H9 (cell line): Measurements from ENCODE around the gene IGFL4. TPM values are rescaled to one million over a fixed set of nuclear protein-coding genes. Genes with fewer than 3 reads are reported as not detected.

Experiments used
- DNase-seq: peaks from one replicate; pipeline ENCODE4 v3.0.0-alpha.2; 2017
- H2AFZ ChIP-seq: one replicate; pipeline ENCODE4 v1.6.1; 2013; ENCODE audit warnings: mild to moderate bottlenecking, low read length, control low read depth, moderate library complexity
- H2AK5ac ChIP-seq: 2 replicates; pipeline ENCODE4 v1.6.1; 2013; ENCODE audit warnings: low read length, control low read depth, mixed read lengths; ENCODE audit not compliant: insufficient read length
- H2BK120ac ChIP-seq: one replicate; pipeline ENCODE4 v1.6.1; 2013; ENCODE audit warnings: low read depth, mild to moderate bottlenecking, low read length, control low read depth, inconsistent platforms; ENCODE audit not compliant: poor library complexity, severe bottlenecking
- H2BK12ac ChIP-seq: 2 replicates; pipeline ENCODE4 v1.6.1; 2013; ENCODE audit warnings: low read length, control low read depth, mixed read lengths, low read depth; ENCODE audit not compliant: insufficient read length
- H2BK15ac ChIP-seq: 2 replicates; pipeline ENCODE4 v1.6.1; 2013; ENCODE audit warnings: low read depth, low read length, control low read depth
- H2BK20ac ChIP-seq: one replicate; pipeline ENCODE4 v1.6.1; 2013; ENCODE audit warnings: low read depth, mild to moderate bottlenecking, low read length, control low read depth, inconsistent platforms; ENCODE audit not compliant: poor library complexity, severe bottlenecking
- H2BK5ac ChIP-seq: 2 replicates; pipeline ENCODE4 v1.6.1; 2013; ENCODE audit warnings: low read length, control low read depth, mixed read lengths; ENCODE audit not compliant: insufficient read length
- H3K14ac ChIP-seq: 2 replicates; pipeline ENCODE4 v1.6.1; 2013; ENCODE audit warnings: low read length, control low read depth; ENCODE audit not compliant: insufficient read depth
- H3K18ac ChIP-seq: 2 replicates; pipeline ENCODE4 v1.6.1; 2013; ENCODE audit warnings: low read depth, mild to moderate bottlenecking, mixed read lengths, low read length, control low read depth; ENCODE audit not compliant: insufficient read length
- H3K23ac ChIP-seq: 2 replicates; pipeline ENCODE4 v1.6.1; 2013; ENCODE audit warnings: low read length, control low read depth, mixed read lengths, low read depth; ENCODE audit not compliant: insufficient read length
- H3K23me2 ChIP-seq: 2 replicates; pipeline ENCODE4 v1.6.1; 2013; ENCODE audit warnings: low read depth, mild to moderate bottlenecking, mixed read lengths, low read length, control low read depth; ENCODE audit not compliant: insufficient read length, poor library complexity, severe bottlenecking
- H3K27ac ChIP-seq: 2 replicates; pipeline ENCODE4 v1.5.1; 2013; ENCODE audit warnings: low read length, control low read depth, mixed read lengths, low read depth; ENCODE audit not compliant: insufficient read length
- H3K27me3 ChIP-seq: 2 replicates; pipeline ENCODE4 v1.6.1; 2013; ENCODE audit warnings: low read length, control low read depth, inconsistent platforms; ENCODE audit not compliant: insufficient read depth
- H3K4ac ChIP-seq: 2 replicates; pipeline ENCODE4 v1.6.1; 2013; ENCODE audit warnings: low read depth, mild to moderate bottlenecking, control low read depth, inconsistent platforms, low read length, moderate library complexity
- H3K4me1 ChIP-seq: 2 replicates; pipeline ENCODE4 v1.6.1; 2013; ENCODE audit warnings: low read length, control low read depth, inconsistent platforms; ENCODE audit not compliant: insufficient read depth
- H3K4me2 ChIP-seq: 2 replicates; pipeline ENCODE4 v1.6.1; 2013; ENCODE audit warnings: low read length, control low read depth, mixed read lengths; ENCODE audit not compliant: insufficient read length, insufficient read depth
- H3K56ac ChIP-seq: 2 replicates; pipeline ENCODE4 v1.6.1; 2013; ENCODE audit warnings: low read depth, mild to moderate bottlenecking, mixed read lengths, low read length, control low read depth; ENCODE audit not compliant: insufficient read length
- H3K79me1 ChIP-seq: 2 replicates; pipeline ENCODE4 v1.6.1; 2013; ENCODE audit warnings: low read depth, mild to moderate bottlenecking, moderate library complexity, low read length, control low read depth, inconsistent platforms; ENCODE audit not compliant: insufficient read depth, poor library complexity, severe bottlenecking
- H3K79me2 ChIP-seq: 2 replicates; pipeline ENCODE4 v1.6.1; 2013; ENCODE audit warnings: low read length, control low read depth, inconsistent platforms; ENCODE audit not compliant: insufficient read depth
- H3K9ac ChIP-seq: 2 replicates; pipeline ENCODE4 v1.6.1; 2013; ENCODE audit warnings: low read length, control low read depth, mixed read lengths; ENCODE audit not compliant: insufficient read length; ENCODE audit errors: extremely low read depth
- H3K9me3 ChIP-seq: one replicate; pipeline ENCODE4 v1.6.1; 2013; ENCODE audit warnings: low read depth, low read length, inconsistent platforms; ENCODE audit not compliant: control insufficient read depth
- H3T11ph ChIP-seq: one replicate; pipeline ENCODE4 v1.6.1; 2013; ENCODE audit warnings: mild to moderate bottlenecking, low read length, control low read depth, inconsistent platforms
- H4K20me1 ChIP-seq: one replicate; pipeline ENCODE4 v1.6.1; 2013; ENCODE audit not compliant: control insufficient read depth, insufficient read length, insufficient read depth
- H4K5ac ChIP-seq: 2 replicates; pipeline ENCODE4 v1.6.1; 2013; ENCODE audit warnings: low read depth, mild to moderate bottlenecking, mixed read lengths, low read length, control low read depth; ENCODE audit not compliant: insufficient read length
- H4K8ac ChIP-seq: replicated peaks from 2 replicates; pipeline ENCODE4 v1.6.1; 2013; ENCODE audit warnings: low read length, control low read depth, mixed read lengths, low read depth; ENCODE audit not compliant: insufficient read length
- H4K91ac ChIP-seq: 2 replicates; pipeline ENCODE4 v1.6.1; 2013; ENCODE audit warnings: low read depth, mild to moderate bottlenecking, moderate library complexity, mixed read lengths, low read length, control low read depth; ENCODE audit not compliant: insufficient read length
- H3K27ac Mint-ChIP-seq, 3 experiments: 2 replicates in 2 of 3; 3 replicates in 1 of 3; pipeline ENCODE4 v1.8.0; 2020 to 2021; ENCODE audit warnings: mixed read lengths in 3 of 3, mild to moderate bottlenecking in 1 of 3, moderate library complexity in 1 of 3
- H3K27me3 Mint-ChIP-seq: 2 replicates; pipeline ENCODE4 v1.8.0; 2021; ENCODE audit warnings: low read depth, mild to moderate bottlenecking, moderate library complexity, mixed read lengths
- H3K36me3 Mint-ChIP-seq, 3 experiments: 2 replicates in 2 of 3; 3 replicates in 1 of 3; pipeline ENCODE4 v1.8.0; 2020 to 2021; ENCODE audit warnings: low read depth in 3 of 3, mixed read lengths in 3 of 3; ENCODE audit not compliant: insufficient read depth in 1 of 3
- H3K4me1 Mint-ChIP-seq, 2 experiments: 2 replicates each; pipeline ENCODE4 v1.8.0; 2020; ENCODE audit warnings: mixed read lengths in 2 of 2
- H3K4me3 Mint-ChIP-seq, 2 experiments: 2 replicates in 1 of 2; 3 replicates in 1 of 2; pipeline ENCODE4 v1.8.0; 2020 to 2021; ENCODE audit warnings: mild to moderate bottlenecking in 2 of 2, mixed read lengths in 2 of 2, moderate library complexity in 1 of 2
- H3K9me3 Mint-ChIP-seq, 2 experiments: 2 replicates in 1 of 2; 3 replicates in 1 of 2; pipeline ENCODE4 v1.8.0; 2020; ENCODE audit warnings: mild to moderate bottlenecking in 2 of 2, mixed read lengths in 2 of 2, moderate library complexity in 1 of 2
- CTCF ChIP-seq: fragments of 200-600 bp; sonication (generic); conservative IDR thresholded peaks from 3 replicates; pipeline ENCODE4 v1.8.0; 2021; ENCODE audit warnings: antibody characterized with exemption, mild to moderate bottlenecking
- WGBS: extraction: QIAGEN DNeasy Blood & Tissue Kit; methylation state at CpG from one replicate; pipeline ENCODE4 v1.1.7; 2013; ENCODE audit warnings: missing lambda C conversion rate, low lambda C conversion rate, mixed read lengths; ENCODE audit not compliant: insufficient read length; ENCODE audit errors: extremely low coverage; 5-methylcytosine and 5-hydroxymethylcytosine counted together
- total RNA-seq: library from RNA; stranded (reverse); gene quantifications from 2 replicates; pipeline ENCODE4 v1.2.1, GENCODE V29; 2021

Gene IGFL4
- total RNA-seq, 1 experiment from 2014 or later, result 0.33 TPM

GRCh38 chr19:46020819-46021125 is 20.0 kb downstream of the IGFL4 start:
- H3K4me3 Mint-ChIP-seq, result no peak overlapping the region
- TF ChIP-seq CTCF, result no peak
- Histone ChIP-seq H2BK15ac (no peak overlapping the region), H3K27me3 (peaks cover 3% of the 10 kb centered on the region; the same call in 1 of the 2 replicates), H3K27ac (no peak overlapping the region), H3K79me1 (no peaks in the 10 kb centered on the region), H2BK20ac (no peak overlapping the region), H3K79me2 (no peaks in the 10 kb centered on the region), H4K8ac (no peak overlapping the region), H3K18ac (no peak overlapping the region), H2AFZ (no peak overlapping the region), H3K9me3 (no peaks in the 10 kb centered on the region), H2BK5ac (no peak overlapping the region), H4K5ac (no peak overlapping the region), H3K4me2 (no peak overlapping the region), H2BK12ac (no peak overlapping the region), H3K4me1 (no peaks in the 10 kb centered on the region), H3T11ph (no peak overlapping the region), H3K9ac (no peak overlapping the region), H3K14ac (no peak overlapping the region), H4K91ac (no peak overlapping the region), H3K23me2 (peaks cover 9% of the 10 kb centered on the region), H2AK5ac (no peak overlapping the region), H3K4ac (no peak overlapping the region), H3K56ac (no peak overlapping the region), H4K20me1 (no peaks in the 10 kb centered on the region), H2BK120ac (no peak overlapping the region), H3K23ac (no peak overlapping the region)
- DNase-seq, result no peak
- H3K27ac Mint-ChIP-seq, result no peak overlapping the region
- no CpG with 5 or more reads among the region's 7 CpGs for WGBS
- peaks cover 8% of the 10 kb centered on the region for H3K27me3 Mint-ChIP-seq
- peaks cover 0 to 7% (median 5%) of the 10 kb centered on the region in 3 experiments; a peak in 4 of 7 replicates for H3K36me3 Mint-ChIP-seq
- H3K4me1 Mint-ChIP-seq, result peaks cover 17 to 27% of the 10 kb centered on the region in 2 experiments
- peaks cover 0 to 1% of the 10 kb centered on the region in 2 experiments; a peak in 1 of 5 replicates for H3K9me3 Mint-ChIP-seq
